Measurements from ENCODE around the gene VEPH1. TPM values are rescaled to one million over a fixed set of nuclear protein-coding genes. Genes with fewer than 3 reads are reported as not detected.

Gene VEPH1
- total RNA-seq, 1 donor from 2014 or later, result 2.7 TPM

DNA sequence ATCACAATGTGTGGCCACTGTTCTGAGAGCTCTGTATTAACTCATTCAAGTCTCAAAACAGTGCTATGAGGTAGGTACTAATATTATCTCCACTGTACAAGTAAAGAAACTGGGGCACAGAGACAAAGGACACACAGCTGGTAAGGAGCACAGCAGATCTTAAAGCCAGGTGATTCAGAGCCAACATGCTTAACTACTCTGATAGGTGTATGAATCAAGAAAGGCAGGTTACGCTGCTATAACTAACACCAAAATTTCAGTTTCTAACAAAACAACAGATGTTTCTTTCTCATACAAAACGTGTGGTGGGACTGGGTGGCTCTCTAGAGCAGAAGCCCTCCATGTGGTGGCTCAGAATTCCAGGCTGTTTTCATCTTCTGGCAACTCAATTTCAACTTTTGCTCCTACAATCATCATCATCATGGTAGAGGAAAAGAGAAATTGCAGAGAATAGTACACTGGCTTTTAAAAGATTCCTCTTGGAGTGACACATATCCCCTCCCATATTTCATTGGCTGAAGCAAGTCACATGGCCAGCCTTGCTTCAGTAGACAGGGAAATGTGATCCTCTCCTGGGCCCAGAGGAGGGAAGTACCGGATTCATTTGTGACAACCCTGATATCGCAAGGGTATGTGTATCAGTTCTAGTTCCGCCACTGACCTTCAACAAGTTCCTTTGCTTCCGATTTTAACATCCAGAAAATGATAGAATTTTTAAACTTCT is 192.7 kb downstream of the VEPH1 start:
- DNase-seq (ENCODE audit: extremely low spot score in 2 of 2), result no peak
- H3K4me1 ChIP-seq, result no peaks in the 10 kb centered on the region
- TF ChIP-seq, protein P1, sequence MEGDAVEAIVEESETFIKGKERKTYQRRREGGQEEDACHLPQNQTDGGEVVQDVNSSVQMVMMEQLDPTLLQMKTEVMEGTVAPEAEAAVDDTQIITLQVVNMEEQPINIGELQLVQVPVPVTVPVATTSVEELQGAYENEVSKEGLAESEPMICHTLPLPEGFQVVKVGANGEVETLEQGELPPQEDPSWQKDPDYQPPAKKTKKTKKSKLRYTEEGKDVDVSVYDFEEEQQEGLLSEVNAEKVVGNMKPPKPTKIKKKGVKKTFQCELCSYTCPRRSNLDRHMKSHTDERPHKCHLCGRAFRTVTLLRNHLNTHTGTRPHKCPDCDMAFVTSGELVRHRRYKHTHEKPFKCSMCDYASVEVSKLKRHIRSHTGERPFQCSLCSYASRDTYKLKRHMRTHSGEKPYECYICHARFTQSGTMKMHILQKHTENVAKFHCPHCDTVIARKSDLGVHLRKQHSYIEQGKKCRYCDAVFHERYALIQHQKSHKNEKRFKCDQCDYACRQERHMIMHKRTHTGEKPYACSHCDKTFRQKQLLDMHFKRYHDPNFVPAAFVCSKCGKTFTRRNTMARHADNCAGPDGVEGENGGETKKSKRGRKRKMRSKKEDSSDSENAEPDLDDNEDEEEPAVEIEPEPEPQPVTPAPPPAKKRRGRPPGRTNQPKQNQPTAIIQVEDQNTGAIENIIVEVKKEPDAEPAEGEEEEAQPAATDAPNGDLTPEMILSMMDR (IDR thresholded peaks at IDR 0.05), result no peak
- TF ChIP-seq POLR2A (IDR thresholded peaks at IDR 0.05) (no peak), POLR2AphosphoS5 (IDR thresholded peaks at IDR 0.05; ENCODE audit: insufficient read depth in 1 of 2, low read depth in 1 of 2) (no peak)
- H3K27ac ChIP-seq, result no peak overlapping the region
- no peak overlapping the region for H3K4me3 ChIP-seq
- no peaks in the 10 kb centered on the region for H3K9me3 ChIP-seq
- no peaks in the 10 kb centered on the region for H3K36me3 ChIP-seq
- intact Hi-C loops (cut with DNase I), result no loop called here
- no peaks in the 10 kb centered on the region for H3K27me3 ChIP-seq

- Histone ChIP-seq H3K4me3 (no peak overlapping the region), H3K27me3 (no peaks in the 10 kb centered on the region), H3K9me3 (no peaks in the 10 kb centered on the region), H3K36me3 (no peaks in the 10 kb centered on the region), H3K27ac (no peak overlapping the region), H3K4me1 (no peaks in the 10 kb centered on the region)
- intact Hi-C loops (cut with DNase I), result no loop called here
- DNase-seq (ENCODE audit: extremely low spot score in 2 of 2), result no peak
- TF ChIP-seq POLR2AphosphoS5 (IDR thresholded peaks at IDR 0.05; ENCODE audit: insufficient read depth in 1 of 2, low read depth in 1 of 2) (no peak), POLR2A (IDR thresholded peaks at IDR 0.05) (no peak)
- TF ChIP-seq, protein P1 (IDR thresholded peaks at IDR 0.05), result no peak
Observed at GRCh38 chr3:157306502-157306901, 196.7 kb downstream of the VEPH1 start.

GRCh38 chr3:157305392-157305791 is 197.8 kb downstream of the VEPH1 start:
- H3K36me3 ChIP-seq, result no peaks in the 10 kb centered on the region
- no peaks in the 10 kb centered on the region for H3K4me1 ChIP-seq
- no peak overlapping the region for H3K27ac ChIP-seq
- no peaks in the 10 kb centered on the region for H3K27me3 ChIP-seq
- no peak overlapping the region for H3K4me3 ChIP-seq
- H3K9me3 ChIP-seq, result no peaks in the 10 kb centered on the region
- TF ChIP-seq POLR2A (IDR thresholded peaks at IDR 0.05) (no peak), POLR2AphosphoS5 (IDR thresholded peaks at IDR 0.05; ENCODE audit: insufficient read depth in 1 of 2, low read depth in 1 of 2) (no peak)
- TF ChIP-seq, protein P1 (IDR thresholded peaks at IDR 0.05), result no peak
- intact Hi-C loops (cut with DNase I), result no loop called here
- DNase-seq (ENCODE audit: extremely low spot score in 2 of 2), result no peak

DNA sequence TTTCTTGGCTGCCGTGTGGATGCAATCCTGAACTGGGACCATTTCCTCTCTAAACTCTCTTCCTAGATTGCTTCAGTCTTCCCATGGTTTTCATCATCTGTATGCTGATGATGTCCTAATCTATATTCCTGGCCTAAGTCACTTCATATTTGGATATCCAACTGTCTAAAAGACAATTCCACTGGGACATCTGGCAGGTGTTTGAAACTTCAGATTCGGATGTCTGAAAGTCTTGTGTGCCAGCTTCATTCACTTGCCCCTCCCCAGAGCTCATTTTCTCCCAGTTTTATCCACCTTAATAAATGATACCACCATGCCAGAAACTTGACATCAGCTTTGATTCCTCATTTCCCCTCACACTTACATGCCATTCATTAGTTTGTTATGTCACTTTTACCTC is 201.5 kb downstream of the VEPH1 start:
- intact Hi-C loops (cut with DNase I), result no loop called here
- no peak for TF ChIP-seq POLR2AphosphoS5 (IDR thresholded peaks at IDR 0.05; ENCODE audit: insufficient read depth in 1 of 2, low read depth in 1 of 2)
- TF ChIP-seq, protein P1 (IDR thresholded peaks at IDR 0.05), result no peak
- TF ChIP-seq POLR2A (IDR thresholded peaks at IDR 0.05), result no peak
- H3K4me3 ChIP-seq, result no peak overlapping the region
- no peak overlapping the region for H3K27ac ChIP-seq
- no peak for DNase-seq (ENCODE audit: extremely low spot score in 2 of 2)
- no peaks in the 10 kb centered on the region for H3K36me3 ChIP-seq
- no peaks in the 10 kb centered on the region for H3K27me3 ChIP-seq
- H3K9me3 ChIP-seq, result no peaks in the 10 kb centered on the region
- H3K4me1 ChIP-seq, result no peaks in the 10 kb centered on the region

- H3K9me3 ChIP-seq, result no peaks in the 10 kb centered on the region
- TF ChIP-seq POLR2AphosphoS5 (IDR thresholded peaks at IDR 0.05; ENCODE audit: insufficient read depth in 1 of 2, low read depth in 1 of 2), result no peak
- TF ChIP-seq POLR2A (IDR thresholded peaks at IDR 0.05), result no peak
- TF ChIP-seq, protein P1 (IDR thresholded peaks at IDR 0.05), result no peak
- no peak overlapping the region for H3K4me3 ChIP-seq
- no peaks in the 10 kb centered on the region for H3K4me1 ChIP-seq
- no peak overlapping the region for H3K27ac ChIP-seq
- DNase-seq (ENCODE audit: extremely low spot score in 2 of 2), result no peak
- no peaks in the 10 kb centered on the region for H3K36me3 ChIP-seq
- intact Hi-C loops (cut with DNase I), result no loop called here
- H3K27me3 ChIP-seq, result no peaks in the 10 kb centered on the region
Observed at GRCh38 chr3:157300981-157301663, 202.1 kb downstream of the VEPH1 start.
